ENCODE measurements around the gene CCDC85C.

The CCDC85C gene

GRCh38 chr14:99519931-99520421, 84.0 kb downstream of the CCDC85C start:
- DNase-seq: no peak

GRCh38 chr14:99519347-99519881, 84.6 kb downstream of the CCDC85C start:
- no peak for DNase-seq

- peak in 1 of 2 donors; percentile 59 for DNase-seq
Observed at GRCh38 chr14:99518441-99519346, 85.3 kb downstream of the CCDC85C start.

GRCh38 chr14:99517643-99518381, 86.2 kb downstream of the CCDC85C start:
- no peak for DNase-seq

GRCh38 chr14:99516871-99517642, 87.0 kb downstream of the CCDC85C start:
- DNase-seq: no peak

- no peak for DNase-seq
Observed at GRCh38 chr14:99516156-99516870, 87.7 kb downstream of the CCDC85C start.

- no peak for DNase-seq
Observed at GRCh38 chr14:99515301-99516155, 88.5 kb downstream of the CCDC85C start.

GRCh38 chr14:99514552-99515300, 89.3 kb downstream of the CCDC85C start:
- DNase-seq: no peak

GRCh38 chr14:99513946-99514551, 90.0 kb downstream of the CCDC85C start:
- no peak for DNase-seq

- DNase-seq: no peak
Observed at GRCh38 chr14:99513183-99513694, 90.8 kb downstream of the CCDC85C start.

GRCh38 chr14:99512571-99513182, 91.3 kb downstream of the CCDC85C start:
- no peak for DNase-seq

GRCh38 chr14:99512110-99512449, 91.9 kb downstream of the CCDC85C start:
- no peak for DNase-seq

GRCh38 chr14:99511421-99512109, 92.4 kb downstream of the CCDC85C start:
- DNase-seq: peak; percentile 11 to 43

GRCh38 chr14:99510556-99511139, 93.4 kb downstream of the CCDC85C start:
- DNase-seq: no peak

- no peak for DNase-seq
Observed at GRCh38 chr14:99509871-99510555, 94.0 kb downstream of the CCDC85C start.

- no peak for DNase-seq
Observed at GRCh38 chr14:99508896-99509629, 94.9 kb downstream of the CCDC85C start.

Data from hippocampal formation (tissue), 2 donors.